ENCODE results near the gene DNAJC6. TPM values are rescaled to one million over a fixed set of nuclear protein-coding genes. Genes with fewer than 3 reads are reported as not detected.

The DNAJC6 gene
- total and polyA plus RNA-seq, 10 donors: 0.20 to 9.7 (median 5.7) TPM

- no peaks in the 10 kb centered on the region for H3K27me3 ChIP-seq (replicated peaks in 1 of 7)
- H3K4me3 ChIP-seq: no peak overlapping the region
- H3K9me3 ChIP-seq: no peaks in the 10 kb centered on the region
- intact Hi-C loops (cut with DNase I; ENCODE audit: low total_unique reads): no loop called here
- DNase-seq: no peak
- H3K36me3 ChIP-seq: peaks cover 0 to 63% (median 18%) of the 10 kb centered on the region in 6 donors
- no peak overlapping the region for H3K27ac ChIP-seq
- 83 to 95% (median 91%) methylated on average over 2 of the region's 2 CpGs for WGBS, 5 donors
- TF ChIP-seq CTCF (IDR thresholded peaks at IDR 0.05 in 8 of 11, conservative IDR thresholded peaks at IDR 0.05 in 3 of 11) (no peak), POLR2A (IDR thresholded peaks at IDR 0.05) (no peak), POLR2AphosphoS5 (IDR thresholded peaks at IDR 0.05) (no peak)
- peaks cover 0 to 3% (median 0%) of the 10 kb centered on the region in 6 donors for H3K4me1 ChIP-seq
These were observed 126.6 kb downstream of the DNAJC6 start for GRCh38 chr1:65435987-65436386.

GRCh38 chr1:65437616-65438015, 128.3 kb downstream of the DNAJC6 start:
- intact Hi-C loops (cut with DNase I; ENCODE audit: low total_unique reads): no loop called here
- TF ChIP-seq CTCF (IDR thresholded peaks at IDR 0.05 in 8 of 11, conservative IDR thresholded peaks at IDR 0.05 in 3 of 11) (no peak), POLR2A (IDR thresholded peaks at IDR 0.05) (no peak), POLR2AphosphoS5 (IDR thresholded peaks at IDR 0.05) (no peak)
- Histone ChIP-seq H3K36me3 (peaks cover 0 to 48% (median 8%) of the 10 kb centered on the region in 6 donors), H3K4me1 (no peaks in the 10 kb centered on the region), H3K27me3 (replicated peaks in 1 of 7) (no peaks in the 10 kb centered on the region), H3K27ac (no peak overlapping the region), H3K4me3 (no peak overlapping the region), H3K9me3 (no peaks in the 10 kb centered on the region)
- DNase-seq: no peak
- 95 to 100% (median 96%) methylated on average over 7 of the region's 7 CpGs for WGBS, 5 donors

- 75 to 93% (median 81%) methylated on average over 12 of the region's 12 CpGs for WGBS, 5 donors
- Histone ChIP-seq H3K9me3 (no peaks in the 10 kb centered on the region), H3K27ac (no peak overlapping the region), H3K4me1 (no peaks in the 10 kb centered on the region), H3K4me3 (no peak overlapping the region), H3K36me3 (peaks cover 0 to 23% (median 0%) of the 10 kb centered on the region in 6 donors), H3K27me3 (replicated peaks in 1 of 7) (no peaks in the 10 kb centered on the region)
- no peak for DNase-seq
- intact Hi-C loops (cut with DNase I; ENCODE audit: low total_unique reads): no loop called here
- no peak for TF ChIP-seq POLR2AphosphoS5 (IDR thresholded peaks at IDR 0.05)
- no peak for TF ChIP-seq CTCF (IDR thresholded peaks at IDR 0.05 in 8 of 11, conservative IDR thresholded peaks at IDR 0.05 in 3 of 11)
- no peak for TF ChIP-seq POLR2A (IDR thresholded peaks at IDR 0.05)
These were observed 131.1 kb downstream of the DNAJC6 start for GRCh38 chr1:65440322-65440900.

GRCh38 chr1:65440915-65441314, 131.6 kb downstream of the DNAJC6 start:
- peaks cover 0 to 18% (median 0%) of the 10 kb centered on the region in 6 donors for H3K36me3 ChIP-seq
- H3K4me1 ChIP-seq: no peaks in the 10 kb centered on the region
- H3K27me3 ChIP-seq (replicated peaks in 1 of 7): no peaks in the 10 kb centered on the region
- TF ChIP-seq POLR2AphosphoS5 (IDR thresholded peaks at IDR 0.05): no peak
- TF ChIP-seq CTCF (IDR thresholded peaks at IDR 0.05 in 8 of 11, conservative IDR thresholded peaks at IDR 0.05 in 3 of 11): no peak
- no peak for TF ChIP-seq POLR2A (IDR thresholded peaks at IDR 0.05)
- intact Hi-C loops (cut with DNase I; ENCODE audit: low total_unique reads): no loop called here
- no peaks in the 10 kb centered on the region for H3K9me3 ChIP-seq
- no peak for DNase-seq
- H3K4me3 ChIP-seq: no peak overlapping the region
- WGBS, 5 donors: 44 to 77% (median 61%) methylated on average over 1 of the region's 1 CpG
- no peak overlapping the region for H3K27ac ChIP-seq

All from spleen (tissue), 11 donors.